Tibial artery (tissue), 4 donors: ENCODE measurements around the gene CNTF.

ENCODE experiments used
- DNase-seq, 2 donors: peaks; one replicate each; pipeline ENCODE4 v3.0.0-alpha.2; 2019
- H3K27ac ChIP-seq, 2 donors: fragments of 200-600 bp; sonication (generic) in 1 of 2; 1 replicate in 1 of 2; 2 replicates in 1 of 2; pipeline ENCODE4 v1.5.1; 2018 to 2019; ENCODE audit warnings: mild to moderate bottlenecking in 1 of 2
- H3K27me3 ChIP-seq, 2 donors: fragments of 200-600 bp; sonication (generic) in 1 of 2; one replicate each; pipeline versions ENCODE4 v1.5.1 to v1.6.0; 2016 to 2019
- H3K36me3 ChIP-seq, 3 donors: fragments of 200-600 bp; sonication (generic) in 2 of 3; one replicate each; pipeline ENCODE4 v1.5.1; 2016 to 2019; ENCODE audit warnings: mild to moderate bottlenecking in 2 of 3
- H3K4me1 ChIP-seq, 4 donors: fragments of 200-600 bp; sonication (generic) in 2 of 4; 1 replicate in 3 of 4; 2 replicates in 1 of 4; pipeline ENCODE4 v1.5.1; 2016 to 2019
- H3K4me3 ChIP-seq, 2 donors: fragments of 200-600 bp; sonication (generic) in 1 of 2; 1 replicate in 1 of 2; 2 replicates in 1 of 2; pipeline ENCODE4 v1.5.1; 2018 to 2019; ENCODE audit warnings: mild to moderate bottlenecking in 2 of 2
- H3K9me3 ChIP-seq, 3 donors: fragments of 200-600 bp; sonication (generic) in 1 of 3; one replicate each; pipeline ENCODE4 v1.5.1; 2016 to 2019
- CTCF ChIP-seq, 2 experiments: fragments of 200-600 bp in 1 of 2; fragments of 450-650 bp in 1 of 2; IDR thresholded peaks; one replicate each; pipeline ENCODE4 v1.5.1; 2017 to 2019; ENCODE audit warnings: antibody characterized with exemption in 2 of 2, mild to moderate bottlenecking in 1 of 2, moderate library complexity in 1 of 2
- intact Hi-C: fragments of 100-400 bp; cut with DNase I; formaldehyde crosslinking; loops from one replicate; pipeline ENCODE4 v1.15.0; 2023; ENCODE audit warnings: low total_unique reads

The CNTF gene

DNA sequence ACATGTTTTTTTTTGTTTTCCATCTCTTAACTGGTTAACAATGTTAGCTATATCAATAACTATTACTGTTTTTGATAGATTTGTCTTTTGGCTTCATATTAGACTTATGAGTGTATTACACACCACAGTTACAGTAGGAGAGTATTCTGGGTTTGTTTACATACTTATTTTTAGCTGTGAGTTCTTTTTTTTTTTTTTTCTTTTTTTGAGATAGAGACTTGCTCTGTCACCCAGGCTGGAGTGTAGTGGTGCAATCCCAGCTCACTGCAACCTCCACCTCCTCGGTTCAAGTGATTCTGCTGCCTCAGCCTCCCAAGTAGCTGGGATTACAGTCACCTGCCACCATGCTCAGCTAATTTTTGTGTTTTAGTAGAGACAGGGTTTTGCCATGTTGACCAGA lies 28.0 kb downstream of the CNTF start:
- no peak overlapping the region for H3K27ac ChIP-seq
- no peaks in the 10 kb centered on the region for H3K27me3 ChIP-seq
- no peak for DNase-seq
- H3K36me3 ChIP-seq, result no peaks in the 10 kb centered on the region
- no peak overlapping the region for H3K4me3 ChIP-seq
- peaks cover 0 to 11% (median 0%) of the 10 kb centered on the region in 4 donors for H3K4me1 ChIP-seq
- peaks cover 0 to 6% (median 0%) of the 10 kb centered on the region in 3 donors for H3K9me3 ChIP-seq
- intact Hi-C loops, result loop anchor here (10.0 kb wide), 1 partner anchor 484 kb away; no protein-coding TSS in a partner anchor
- TF ChIP-seq CTCF (IDR thresholded peaks at IDR 0.05), result no peak

GRCh38 chr11:58652726-58653280 lies 30.3 kb downstream of the CNTF start:
- no peak for DNase-seq
- no peaks in the 10 kb centered on the region for H3K36me3 ChIP-seq
- intact Hi-C loops, result loop anchor here (10.0 kb wide), 1 partner anchor 482 kb away; no protein-coding TSS in a partner anchor
- no peak overlapping the region for H3K4me3 ChIP-seq
- TF ChIP-seq CTCF (IDR thresholded peaks at IDR 0.05), result no peak
- no peaks in the 10 kb centered on the region for H3K27me3 ChIP-seq
- H3K27ac ChIP-seq, result no peak overlapping the region
- no peaks in the 10 kb centered on the region for H3K9me3 ChIP-seq
- peaks cover 0 to 11% (median 0%) of the 10 kb centered on the region in 4 donors for H3K4me1 ChIP-seq

DNA sequence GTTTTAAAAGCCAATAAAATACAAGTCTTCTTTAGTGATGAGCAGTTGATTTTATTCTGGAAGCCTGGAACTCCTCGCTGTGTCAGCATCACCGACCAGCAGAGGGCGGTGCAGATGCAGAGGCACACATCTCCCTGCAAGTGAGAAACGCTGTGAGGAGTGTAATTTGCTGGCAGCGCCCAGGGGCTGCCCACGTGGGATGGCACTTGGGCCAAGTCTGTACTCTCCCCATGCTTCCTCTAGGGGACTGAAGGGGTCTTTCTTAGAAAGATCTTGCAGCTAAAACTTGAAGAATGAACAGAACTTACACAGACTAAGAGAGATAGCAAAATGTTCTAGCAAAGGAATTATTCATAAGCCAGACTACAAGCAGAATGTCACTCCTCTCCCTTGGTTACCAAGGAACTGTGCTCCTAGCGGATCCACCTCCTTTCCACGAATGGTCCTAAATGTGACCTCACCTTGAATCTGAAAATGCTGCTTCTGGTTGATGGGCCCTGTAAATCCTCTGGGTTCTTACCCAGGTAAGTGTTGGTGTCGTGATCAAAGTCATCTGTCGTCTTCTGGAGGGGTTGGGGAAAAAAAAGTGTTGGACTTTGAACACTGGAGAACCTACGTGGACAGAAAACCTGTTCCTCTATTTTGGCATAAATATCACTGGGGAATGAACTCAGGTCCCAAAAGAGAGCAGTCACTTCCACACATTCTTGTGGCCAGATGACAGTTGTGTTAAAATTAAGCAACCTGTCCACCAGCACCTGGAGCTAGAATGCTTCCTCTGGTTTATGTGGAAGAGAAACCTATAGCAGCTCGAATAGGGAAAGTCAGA lies 31.8 kb downstream of the CNTF start:
- no peaks in the 10 kb centered on the region for H3K27me3 ChIP-seq
- H3K36me3 ChIP-seq, result no peaks in the 10 kb centered on the region
- H3K4me1 ChIP-seq, result peaks cover 0 to 11% (median 0%) of the 10 kb centered on the region in 4 donors
- no peak overlapping the region for H3K27ac ChIP-seq
- H3K9me3 ChIP-seq, result no peaks in the 10 kb centered on the region
- peak; percentile 76 to 80 for DNase-seq
- intact Hi-C loops, result loop anchor here (10.0 kb wide), 1 partner anchor 481 kb away; no protein-coding TSS in a partner anchor
- TF ChIP-seq CTCF (IDR thresholded peaks at IDR 0.05), result peak; percentile 69 to 81
- no peak overlapping the region for H3K4me3 ChIP-seq

DNA sequence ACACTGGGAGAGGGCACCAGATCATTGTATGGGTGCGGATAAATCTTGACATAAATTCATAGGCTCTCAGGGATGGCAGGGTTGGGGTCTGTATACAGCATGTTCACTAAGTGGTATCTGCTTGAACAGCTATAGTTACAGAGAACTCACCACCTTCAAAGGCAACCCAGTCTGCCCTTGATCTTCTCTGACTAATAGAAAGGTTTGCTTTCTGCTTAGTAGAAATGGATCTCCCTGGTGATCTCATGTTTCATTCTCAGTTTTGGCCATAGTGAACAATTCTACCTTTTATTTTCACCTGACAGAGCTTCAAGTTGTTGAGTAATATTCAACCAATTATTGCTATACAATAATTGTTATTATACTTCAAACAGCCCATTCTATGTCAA lies 32.4 kb downstream of the CNTF start:
- H3K4me1 ChIP-seq, result peaks cover 0 to 9% (median 0%) of the 10 kb centered on the region in 4 donors
- intact Hi-C loops, result loop anchor here (10.0 kb wide), 1 partner anchor 480 kb away; no protein-coding TSS in a partner anchor
- no peak for TF ChIP-seq CTCF (IDR thresholded peaks at IDR 0.05)

GRCh38 chr11:58656348-58656747 lies 33.9 kb downstream of the CNTF start:
- intact Hi-C loops, result loop anchor here (10.0 kb wide), 1 partner anchor 478 kb away; no protein-coding TSS in a partner anchor
- no peaks in the 10 kb centered on the region for H3K9me3 ChIP-seq
- DNase-seq, result no peak
- H3K27ac ChIP-seq, result no peak overlapping the region
- H3K4me3 ChIP-seq, result no peak overlapping the region
- no peaks in the 10 kb centered on the region for H3K4me1 ChIP-seq
- H3K27me3 ChIP-seq, result no peaks in the 10 kb centered on the region
- TF ChIP-seq CTCF (IDR thresholded peaks at IDR 0.05), result no peak
- no peaks in the 10 kb centered on the region for H3K36me3 ChIP-seq

More for the DNA sequence above, 32.4 kb downstream of the CNTF start:
- H3K27me3 ChIP-seq, result no peaks in the 10 kb centered on the region
- DNase-seq, result no peak
- H3K9me3 ChIP-seq, result no peaks in the 10 kb centered on the region
- H3K4me3 ChIP-seq, result no peak overlapping the region
- no peak overlapping the region for H3K27ac ChIP-seq
- no peaks in the 10 kb centered on the region for H3K36me3 ChIP-seq
